Neuron (in vitro differentiated cells): ENCODE results near the gene GARIN1A.

Source experiments
- H2AFZ ChIP-seq: one replicate; pipeline ENCODE4 v1.6.1; 2013; ENCODE audit warnings: low read depth, mild to moderate bottlenecking, inconsistent platforms, low read length, moderate library complexity
- H3K27me3 ChIP-seq: one replicate; pipeline ENCODE4 v1.6.1; 2013; ENCODE audit warnings: low read length; ENCODE audit not compliant: insufficient read depth
- H3K36me3 ChIP-seq: one replicate; pipeline ENCODE4 v1.6.1; 2013; ENCODE audit warnings: low read length; ENCODE audit not compliant: insufficient read depth
- H3K4me1 ChIP-seq: one replicate; pipeline ENCODE4 v1.6.1; 2013; ENCODE audit warnings: low read length; ENCODE audit not compliant: insufficient read depth
- H3K4me3 ChIP-seq: 2 replicates; pipeline ENCODE4 v1.5.1; 2013; ENCODE audit warnings: mild to moderate bottlenecking, low read length, moderate library complexity
- H3K9me3 ChIP-seq: one replicate; pipeline ENCODE4 v1.6.1; 2013; ENCODE audit warnings: low read length

The GARIN1A gene

DNA sequence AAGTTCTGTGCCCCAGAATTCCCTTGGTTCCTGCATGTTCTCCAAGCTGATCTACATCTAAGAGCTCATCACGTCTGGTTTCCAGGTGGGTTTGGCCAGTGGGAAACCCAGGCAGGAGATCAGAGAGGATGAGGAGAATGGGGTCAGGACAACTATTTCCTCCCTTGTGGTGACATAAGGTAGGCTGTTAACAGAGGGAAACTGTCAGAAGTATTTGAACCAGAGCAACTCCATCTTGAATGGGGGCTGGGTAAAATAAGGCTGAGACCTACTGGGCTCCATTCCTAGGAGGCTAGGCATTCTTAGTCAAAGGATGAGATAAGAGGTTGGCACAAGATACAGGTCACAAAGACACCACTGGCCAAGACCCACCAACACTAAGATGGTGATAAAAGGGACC is 19.1 kb downstream of the GARIN1A start:
- no peaks in the 10 kb centered on the region for H3K27me3 ChIP-seq
- no peaks in the 10 kb centered on the region for H3K9me3 ChIP-seq
- no peaks in the 10 kb centered on the region for H3K36me3 ChIP-seq
- H3K4me3 ChIP-seq: no peak overlapping the region
- H2AFZ ChIP-seq: no peak overlapping the region
- H3K4me1 ChIP-seq: no peaks in the 10 kb centered on the region

DNA sequence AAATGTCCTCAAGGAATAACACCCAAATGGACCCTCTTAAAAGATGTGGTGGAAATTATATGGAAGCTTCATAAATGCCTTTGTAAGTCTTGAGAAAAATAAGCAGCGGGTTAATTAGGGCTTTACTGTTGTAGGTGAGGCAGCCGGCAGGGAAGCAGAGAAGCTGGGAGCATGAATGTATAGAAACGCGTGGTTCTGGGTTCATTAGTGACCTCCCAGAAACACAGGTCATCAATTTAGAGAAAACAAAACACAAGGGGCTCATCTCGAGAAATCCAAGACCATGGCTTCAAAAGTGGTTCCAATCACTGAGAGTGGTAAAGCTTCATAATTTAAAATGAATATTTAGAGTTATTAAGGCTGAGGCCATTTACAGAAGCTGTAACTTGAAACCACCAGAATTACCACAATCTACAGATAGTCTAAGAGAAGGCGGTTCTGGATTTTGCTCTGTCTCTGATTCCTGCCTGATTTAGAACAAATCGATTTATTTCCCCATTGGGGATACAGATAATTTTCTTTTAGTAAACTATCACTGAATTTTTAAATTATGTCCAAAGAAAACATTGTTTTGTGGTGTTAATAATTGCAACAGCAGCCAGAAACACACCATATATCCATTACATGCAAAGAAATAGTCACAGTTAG is 20.7 kb downstream of the GARIN1A start:
- Histone ChIP-seq H3K4me3 (no peak overlapping the region), H3K9me3 (no peaks in the 10 kb centered on the region), H3K27me3 (peaks cover 9% of the 10 kb centered on the region), H2AFZ (no peak overlapping the region), H3K36me3 (no peaks in the 10 kb centered on the region), H3K4me1 (no peaks in the 10 kb centered on the region)

DNA sequence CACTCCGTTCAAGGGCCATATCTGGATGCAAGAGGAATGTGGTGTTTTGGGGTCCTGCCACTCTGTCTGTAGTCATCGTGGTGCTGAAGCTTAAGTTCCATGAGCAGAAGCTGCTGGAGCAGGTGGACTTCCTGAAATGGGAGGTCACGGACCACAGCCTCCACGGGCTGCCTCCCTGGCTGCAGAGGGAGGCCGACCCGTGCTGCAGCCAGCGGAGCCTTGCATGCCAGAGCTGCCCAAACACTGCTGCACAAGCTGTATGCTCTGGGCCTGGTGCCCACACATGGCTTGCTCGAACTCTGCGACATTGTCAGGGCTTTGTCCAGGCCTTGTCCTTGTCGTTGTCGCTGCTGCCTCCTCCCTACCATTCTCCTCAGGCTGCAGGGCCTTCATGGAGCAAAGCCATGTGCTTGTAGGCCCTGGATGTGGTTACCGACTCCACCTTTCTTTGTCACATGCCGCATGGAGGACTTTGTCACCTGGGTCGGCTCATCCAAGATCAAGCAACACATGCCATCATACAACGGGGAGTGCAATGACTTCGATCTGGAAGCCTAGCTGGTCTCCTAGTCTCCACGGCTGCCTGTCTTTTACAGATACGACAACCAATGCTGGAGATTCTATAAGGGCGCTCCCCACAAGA is 21.4 kb downstream of the GARIN1A start:
- Histone ChIP-seq H3K4me1 (no peaks in the 10 kb centered on the region), H3K4me3 (no peak overlapping the region), H3K27me3 (peaks cover 14% of the 10 kb centered on the region), H2AFZ (no peak overlapping the region), H3K9me3 (no peaks in the 10 kb centered on the region), H3K36me3 (no peaks in the 10 kb centered on the region)

DNA sequence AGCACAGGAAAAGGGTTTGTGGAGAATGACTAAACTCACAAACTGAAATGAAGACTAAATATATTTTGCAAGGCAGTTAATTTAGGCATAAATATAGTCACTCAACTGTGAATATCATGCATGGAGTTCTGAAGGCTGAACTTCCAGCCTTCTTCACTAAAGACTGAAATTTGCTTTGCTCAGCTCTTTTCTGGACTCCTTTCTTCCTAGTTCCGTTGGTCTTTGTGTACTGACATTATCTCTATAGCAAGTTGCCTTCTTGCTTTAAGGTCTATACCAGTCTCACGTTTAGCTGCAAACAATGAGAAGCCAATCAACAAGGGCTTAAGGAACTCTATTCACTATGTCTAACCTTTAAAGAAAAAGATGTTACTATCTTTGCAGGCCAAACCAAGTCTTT is 22.6 kb downstream of the GARIN1A start:
- Histone ChIP-seq H2AFZ (no peak overlapping the region), H3K4me1 (peaks cover 6% of the 10 kb centered on the region), H3K27me3 (peaks cover 14% of the 10 kb centered on the region), H3K4me3 (no peak overlapping the region), H3K36me3 (no peaks in the 10 kb centered on the region), H3K9me3 (no peaks in the 10 kb centered on the region)

DNA sequence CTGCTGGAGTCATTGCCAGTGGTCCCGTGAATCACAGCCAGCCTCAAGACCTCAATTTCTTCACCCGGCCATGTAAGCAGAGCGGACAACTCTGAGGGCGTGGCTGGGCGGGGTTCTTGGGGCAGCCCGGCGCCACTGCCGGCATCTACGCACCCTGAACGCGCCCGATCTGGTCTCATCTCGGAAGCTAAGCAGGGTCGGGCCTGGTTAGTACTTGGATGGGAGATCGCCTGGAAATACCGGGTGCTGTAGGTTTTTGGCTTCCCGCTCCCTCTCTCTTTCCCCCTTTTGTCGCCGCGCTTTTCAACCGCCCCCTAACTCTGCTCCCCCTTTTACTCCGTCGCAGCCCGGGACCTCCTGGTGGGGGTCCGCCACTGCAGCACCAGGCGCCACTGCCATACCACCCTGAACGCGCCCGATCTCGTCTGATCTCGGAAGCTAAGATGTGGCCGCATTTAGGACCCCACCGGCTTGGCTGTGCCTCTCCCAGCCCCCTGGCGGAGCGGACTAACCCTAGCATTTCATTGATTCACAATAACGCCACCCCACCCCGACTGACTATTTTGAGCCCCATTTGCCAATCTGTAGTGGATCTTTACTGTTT is 25.3 kb downstream of the GARIN1A start:
- H3K4me3 ChIP-seq: peak overlapping the region; percentile 39
- H2AFZ ChIP-seq: peak overlapping the region; percentile 73
- H3K27me3 ChIP-seq: peaks cover 14% of the 10 kb centered on the region
- peaks cover 3% of the 10 kb centered on the region for H3K9me3 ChIP-seq
- no peaks in the 10 kb centered on the region for H3K36me3 ChIP-seq
- H3K4me1 ChIP-seq: peaks cover 9% of the 10 kb centered on the region

DNA sequence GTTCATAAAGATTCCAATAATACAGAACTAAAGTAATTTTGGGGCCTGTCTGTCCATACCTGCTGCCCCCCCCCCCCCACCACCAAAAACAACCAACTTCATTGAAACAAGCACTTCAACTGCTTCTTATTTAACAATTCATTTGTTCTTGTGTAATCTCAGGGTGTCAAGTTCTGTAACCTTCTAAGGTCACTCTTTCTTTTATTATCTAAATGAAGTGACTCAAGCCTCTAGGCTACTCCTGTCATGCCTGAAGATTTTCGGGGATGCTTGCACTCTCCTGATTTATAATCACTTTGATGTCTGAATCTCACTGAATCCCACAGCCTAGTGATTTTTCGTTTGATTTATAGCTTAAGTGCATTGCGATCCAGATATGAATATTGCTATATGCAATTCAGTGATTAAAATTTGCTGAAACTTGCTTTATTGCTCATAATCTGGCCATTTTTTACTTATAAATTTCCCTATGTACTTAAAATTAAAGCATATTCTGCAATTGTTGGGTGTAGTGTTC is 27.2 kb downstream of the GARIN1A start:
- peaks cover 3% of the 10 kb centered on the region for H3K9me3 ChIP-seq
- H3K4me1 ChIP-seq: peaks cover 9% of the 10 kb centered on the region
- no peaks in the 10 kb centered on the region for H3K36me3 ChIP-seq
- no peak overlapping the region for H2AFZ ChIP-seq
- peaks cover 14% of the 10 kb centered on the region for H3K27me3 ChIP-seq
- H3K4me3 ChIP-seq: no peak overlapping the region

DNA sequence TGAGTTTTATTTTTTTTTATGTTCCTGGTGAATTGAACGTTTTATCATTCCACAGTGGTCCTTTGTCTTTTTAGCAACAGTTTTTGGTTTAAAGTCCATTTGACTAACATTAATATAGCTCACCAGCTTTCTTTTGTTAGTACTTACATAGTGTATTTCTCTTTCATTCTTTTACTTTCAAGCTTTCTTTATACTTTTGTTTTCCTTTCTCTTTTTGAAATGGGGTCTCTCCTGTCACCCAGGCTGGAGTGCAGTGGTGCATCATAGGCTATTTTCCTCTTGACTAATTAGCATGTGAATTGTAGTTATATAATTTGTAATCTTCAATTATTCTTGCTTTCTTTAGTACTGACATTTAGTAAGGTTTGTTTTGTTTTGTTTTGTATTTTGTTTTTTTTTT is 27.8 kb downstream of the GARIN1A start:
- H2AFZ ChIP-seq: no peak overlapping the region
- peaks cover 3% of the 10 kb centered on the region for H3K9me3 ChIP-seq

DNA sequence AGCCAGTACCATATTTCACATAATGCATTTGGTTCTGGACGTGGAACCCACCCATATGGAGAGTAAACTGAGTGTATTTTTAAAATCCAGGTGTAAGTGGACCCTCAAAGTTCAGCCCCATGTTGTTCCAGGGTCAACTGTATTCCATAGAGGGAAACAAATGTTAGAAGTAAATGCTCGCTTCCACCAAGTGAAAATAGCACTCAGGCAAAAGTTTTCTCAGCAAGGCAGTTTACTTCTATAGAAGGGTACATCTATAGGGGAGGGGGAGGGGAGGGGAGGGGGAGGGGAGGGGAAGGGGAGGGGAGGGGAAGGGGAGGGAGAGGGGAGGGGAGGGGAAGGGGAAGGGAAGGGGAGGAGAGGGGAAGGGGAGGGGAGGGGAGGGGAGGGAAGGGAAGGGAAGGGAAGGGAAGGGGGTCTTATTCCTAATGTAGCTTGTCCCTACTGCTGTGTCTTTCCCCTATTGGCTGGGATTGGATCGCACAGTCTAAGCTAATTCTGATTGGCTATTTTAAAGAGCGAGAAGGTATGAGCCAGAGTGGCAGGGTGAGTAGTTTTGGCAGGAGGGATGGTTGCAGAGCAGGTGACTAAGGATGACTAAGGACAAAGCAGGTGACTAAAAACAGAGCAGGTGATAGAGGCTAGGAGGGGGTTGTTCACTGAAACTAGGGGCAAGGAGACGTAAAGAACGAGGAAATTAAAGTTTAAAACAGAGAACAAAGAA is 29.1 kb downstream of the GARIN1A start:
- H3K4me1 ChIP-seq: peaks cover 9% of the 10 kb centered on the region
- H2AFZ ChIP-seq: no peak overlapping the region
- H3K36me3 ChIP-seq: no peaks in the 10 kb centered on the region
- no peak overlapping the region for H3K4me3 ChIP-seq
- peaks cover 14% of the 10 kb centered on the region for H3K27me3 ChIP-seq
- H3K9me3 ChIP-seq: peaks cover 3% of the 10 kb centered on the region

More for the DNA sequence above, 27.8 kb downstream of the GARIN1A start:
- H3K4me1 ChIP-seq: peaks cover 9% of the 10 kb centered on the region
- no peak overlapping the region for H3K4me3 ChIP-seq
- no peaks in the 10 kb centered on the region for H3K36me3 ChIP-seq
- H3K27me3 ChIP-seq: peaks cover 14% of the 10 kb centered on the region

DNA sequence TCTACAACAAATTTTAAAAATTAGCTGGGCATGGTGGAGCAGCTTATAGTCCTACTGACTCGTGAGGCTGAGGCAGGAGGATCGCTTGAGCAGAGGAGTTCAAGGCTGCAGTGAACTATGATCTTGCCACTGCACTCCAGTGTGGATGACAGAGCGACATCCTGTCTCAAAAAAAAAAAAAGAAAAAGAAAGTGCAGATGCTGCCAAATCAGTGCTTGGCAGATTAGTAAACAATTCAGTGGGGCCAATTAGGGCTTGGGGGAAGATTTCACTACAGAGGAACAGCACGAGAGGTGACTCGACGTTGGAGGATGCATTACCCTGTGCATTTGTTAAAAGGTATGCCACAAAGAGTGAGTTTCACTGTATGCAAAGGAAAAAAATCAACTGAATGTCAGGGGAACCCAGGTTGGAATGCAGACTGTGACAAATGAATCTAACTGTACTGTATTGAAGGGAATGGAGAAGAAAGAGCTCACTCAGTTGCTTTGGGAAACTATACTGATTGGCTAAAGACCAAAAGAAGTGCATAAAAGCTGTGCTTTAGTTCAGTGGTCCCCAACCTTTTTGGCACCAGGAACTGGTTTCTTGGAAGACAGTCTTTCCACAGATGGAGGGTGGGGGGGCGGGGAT is 31.6 kb downstream of the GARIN1A start:
- H3K36me3 ChIP-seq: no peaks in the 10 kb centered on the region
- H2AFZ ChIP-seq: no peak overlapping the region
- H3K4me1 ChIP-seq: peaks cover 9% of the 10 kb centered on the region
- H3K4me3 ChIP-seq: no peak overlapping the region
- H3K27me3 ChIP-seq: no peaks in the 10 kb centered on the region
- peaks cover 3% of the 10 kb centered on the region for H3K9me3 ChIP-seq

DNA sequence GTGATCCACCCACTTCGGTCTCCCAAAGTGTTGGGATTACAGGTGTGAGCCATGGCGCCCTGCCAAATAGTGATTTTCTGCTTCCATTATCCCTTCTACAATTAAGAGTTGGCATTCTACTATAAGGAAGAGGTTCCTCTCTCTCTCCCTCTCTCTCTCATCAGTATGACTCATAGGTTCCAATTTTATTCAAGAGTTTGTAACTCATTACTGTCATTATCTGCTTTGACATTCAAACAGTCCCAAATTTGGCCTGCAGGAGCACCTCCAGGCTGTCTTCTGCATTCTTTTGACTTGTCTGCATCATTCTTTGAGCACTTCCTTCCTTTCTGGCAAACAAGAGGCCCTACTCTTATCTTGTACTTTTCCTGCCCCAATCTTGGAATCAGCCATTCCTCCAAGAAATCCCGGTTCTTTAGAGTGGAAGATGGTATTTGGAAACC is 33.8 kb downstream of the GARIN1A start:
- Histone ChIP-seq H3K4me1 (no peaks in the 10 kb centered on the region), H2AFZ (no peak overlapping the region), H3K4me3 (no peak overlapping the region), H3K9me3 (no peaks in the 10 kb centered on the region), H3K27me3 (no peaks in the 10 kb centered on the region), H3K36me3 (no peaks in the 10 kb centered on the region)

DNA sequence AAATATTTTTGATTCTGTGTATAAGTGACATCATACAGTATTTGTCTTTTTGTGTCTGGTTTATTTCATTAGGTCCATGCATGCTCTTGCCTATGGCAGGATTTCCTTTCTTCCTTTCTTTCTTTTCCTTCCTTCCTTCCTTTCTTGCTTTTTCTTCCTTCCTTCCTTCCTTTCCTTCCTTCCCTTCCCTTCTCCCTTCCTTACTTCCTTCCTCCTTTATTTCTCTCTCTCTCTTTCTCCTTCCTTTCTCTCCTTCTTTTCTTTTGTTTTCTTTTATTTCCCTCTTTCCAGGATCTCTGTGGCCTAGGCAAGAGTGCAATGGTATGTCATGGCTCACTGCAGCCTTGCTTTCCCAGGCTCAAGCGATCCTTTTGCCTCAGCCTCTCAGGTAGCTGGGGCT is 35.7 kb downstream of the GARIN1A start:
- Histone ChIP-seq H3K4me1 (no peaks in the 10 kb centered on the region), H2AFZ (no peak overlapping the region), H3K27me3 (no peaks in the 10 kb centered on the region), H3K36me3 (no peaks in the 10 kb centered on the region), H3K4me3 (no peak overlapping the region), H3K9me3 (no peaks in the 10 kb centered on the region)

DNA sequence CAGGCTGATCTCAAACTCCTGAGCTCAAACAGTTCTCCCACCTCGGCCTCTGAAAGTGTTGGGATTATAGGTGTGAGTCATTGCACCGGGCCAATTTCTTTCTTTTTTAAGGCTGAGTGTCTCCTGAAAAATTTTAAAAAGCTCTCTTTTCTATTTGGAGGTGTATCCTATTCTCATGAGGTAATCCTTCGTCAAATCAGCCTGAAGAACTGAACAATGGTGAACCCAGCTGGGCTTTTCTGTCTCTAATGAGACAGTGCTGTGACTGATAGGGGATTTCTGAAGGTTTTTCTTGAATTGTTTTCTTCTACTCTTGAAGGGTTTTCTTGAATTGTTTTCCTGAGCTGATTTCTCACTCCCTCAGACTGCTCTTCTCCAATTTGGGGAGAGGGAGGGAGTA is 36.1 kb downstream of the GARIN1A start:
- no peak overlapping the region for H3K4me3 ChIP-seq
- H3K36me3 ChIP-seq: no peaks in the 10 kb centered on the region
- H2AFZ ChIP-seq: no peak overlapping the region
- H3K27me3 ChIP-seq: no peaks in the 10 kb centered on the region
- H3K9me3 ChIP-seq: no peaks in the 10 kb centered on the region
- H3K4me1 ChIP-seq: no peaks in the 10 kb centered on the region
